NK-92 treated with Interleukin-12 subunit alpha and Interleukin-12 subunit beta, amount 100 ng/mL, for 24 hours (cell line): ENCODE results near the gene SLCO3A1.

Experiments
- DNase-seq: peaks from one replicate; lab custom pipeline; 2025; lab: John Stamatoyannopoulos, UW

SLCO3A1 gene

DNA sequence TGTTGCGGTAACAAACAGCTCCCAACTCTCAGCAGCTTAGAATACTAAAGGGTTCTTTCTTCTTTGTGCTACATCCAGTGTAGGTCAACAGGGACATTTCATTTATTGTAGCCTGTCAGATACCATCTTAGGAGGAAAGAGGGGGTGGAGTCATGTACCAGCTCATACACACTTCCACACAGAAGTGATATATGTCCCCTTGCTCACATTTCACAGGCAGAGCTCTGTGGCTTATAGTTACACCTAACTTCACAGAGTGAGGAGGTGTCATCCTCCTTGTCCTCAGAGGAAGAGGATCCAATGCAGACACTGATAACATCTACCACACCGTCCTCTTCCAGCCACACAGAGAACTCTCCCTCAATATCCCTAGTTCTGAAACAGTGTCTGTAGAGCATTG lies 247.2 kb downstream of the SLCO3A1 start:
- no peak for DNase-seq

DNA sequence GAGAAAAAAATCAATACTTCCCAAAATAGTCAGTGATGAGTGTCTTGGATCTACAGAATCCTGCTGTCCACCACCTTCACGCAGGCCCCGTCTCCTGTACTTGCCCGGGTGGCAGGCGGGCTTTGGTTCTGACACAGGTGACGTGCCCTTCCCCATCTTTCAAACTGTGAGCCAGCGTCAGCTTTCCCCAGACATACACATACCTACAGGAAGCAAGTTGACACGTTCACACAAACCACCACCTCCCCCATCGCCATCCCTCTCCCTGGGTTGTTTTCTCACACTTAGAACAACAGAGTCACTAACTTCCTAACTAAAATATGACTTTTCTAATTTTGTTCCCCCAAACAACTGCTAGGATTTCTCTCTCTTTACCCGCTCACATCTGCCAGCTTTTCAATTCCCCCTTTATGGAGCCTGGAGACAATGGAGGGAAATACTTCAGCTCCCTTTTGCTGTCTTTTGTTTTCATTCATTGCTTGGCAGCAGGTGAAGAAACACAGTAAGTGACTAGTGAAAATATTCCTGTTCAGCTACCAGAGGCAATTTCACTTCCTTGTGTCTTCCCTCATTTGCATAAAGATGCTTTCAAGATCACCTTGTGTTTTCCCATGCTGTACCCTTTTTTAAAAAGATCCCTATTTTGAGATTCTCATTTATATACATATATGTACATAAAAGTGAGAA lies 248.3 kb downstream of the SLCO3A1 start:
- no peak for DNase-seq

DNA sequence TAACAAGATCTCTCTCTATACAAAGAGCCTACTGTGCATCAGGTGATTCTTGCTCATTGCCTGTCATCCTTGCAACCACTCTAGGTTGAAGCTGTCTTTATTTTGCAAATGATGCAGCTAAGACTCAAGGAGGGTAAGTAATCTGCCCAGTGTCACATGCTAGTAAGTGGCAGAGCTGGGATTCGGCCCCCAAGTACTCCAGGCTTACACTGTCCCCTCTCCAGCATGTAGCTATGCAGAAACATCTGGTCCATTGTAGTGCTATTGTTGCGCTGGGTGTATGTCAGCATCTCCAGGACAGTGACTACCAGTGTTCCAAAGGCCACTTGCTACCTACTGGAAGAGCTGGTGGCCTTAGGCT lies 248.9 kb downstream of the SLCO3A1 start:
- no peak for DNase-seq

DNA sequence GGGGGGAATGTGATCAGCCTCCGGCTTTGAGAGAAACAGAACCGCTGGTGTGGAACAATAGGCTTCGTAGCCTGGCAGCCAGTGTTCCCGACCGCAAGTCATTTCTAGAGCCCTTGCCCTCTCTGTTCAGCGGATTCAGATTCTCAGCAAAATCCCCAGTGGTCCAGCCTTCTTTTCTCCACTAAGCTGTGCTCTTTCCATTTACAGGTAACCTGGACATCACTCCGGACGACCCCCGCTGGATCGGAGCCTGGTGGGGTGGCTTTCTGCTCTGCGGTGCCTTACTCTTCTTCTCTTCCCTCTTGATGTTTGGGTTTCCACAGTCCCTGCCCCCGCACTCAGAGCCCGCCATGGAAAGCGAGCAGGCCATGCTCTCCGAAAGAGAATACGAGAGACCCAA lies 250.6 kb downstream of the SLCO3A1 start:
- DNase-seq, result no peak

DNA sequence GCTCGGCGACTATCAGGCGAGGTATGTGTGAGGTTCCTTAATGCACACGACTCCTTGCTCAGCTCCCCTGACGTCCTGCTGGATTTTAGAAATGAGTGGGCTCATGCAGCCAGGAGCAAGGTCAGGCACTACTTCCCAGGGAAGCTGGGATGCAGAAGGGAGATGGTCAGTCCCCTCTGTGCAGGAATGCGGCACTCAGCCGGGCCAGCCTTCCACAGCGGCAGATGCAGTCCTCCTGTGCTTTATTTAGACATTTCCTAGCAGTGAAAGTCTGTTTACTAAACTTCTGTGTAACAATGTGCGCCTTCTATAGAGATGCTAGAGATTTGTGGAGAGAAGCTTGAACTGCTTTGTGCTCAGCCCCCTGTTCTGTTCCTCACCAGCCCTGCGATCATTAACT lies 252.1 kb downstream of the SLCO3A1 start:
- DNase-seq, result no peak

DNA sequence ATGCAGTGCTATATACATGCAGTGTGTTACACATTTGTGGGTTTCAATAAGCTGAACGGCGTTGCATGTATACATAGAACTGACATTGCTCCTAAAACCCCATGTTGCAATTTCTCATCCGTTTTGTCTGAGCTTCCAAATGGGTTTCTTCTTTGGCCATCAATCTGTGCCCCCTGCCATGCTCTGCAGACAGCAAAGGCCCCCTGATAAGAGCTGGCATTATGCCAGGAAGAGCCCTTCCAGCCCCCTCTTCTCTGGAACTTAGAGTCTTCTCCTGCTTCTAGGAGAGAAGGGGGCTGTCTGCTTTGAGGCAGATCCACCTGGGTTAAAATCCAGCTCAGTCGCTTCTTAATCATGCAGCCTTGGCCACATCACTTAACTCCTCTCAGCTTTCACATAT lies 254.0 kb downstream of the SLCO3A1 start:
- no peak for DNase-seq

DNA sequence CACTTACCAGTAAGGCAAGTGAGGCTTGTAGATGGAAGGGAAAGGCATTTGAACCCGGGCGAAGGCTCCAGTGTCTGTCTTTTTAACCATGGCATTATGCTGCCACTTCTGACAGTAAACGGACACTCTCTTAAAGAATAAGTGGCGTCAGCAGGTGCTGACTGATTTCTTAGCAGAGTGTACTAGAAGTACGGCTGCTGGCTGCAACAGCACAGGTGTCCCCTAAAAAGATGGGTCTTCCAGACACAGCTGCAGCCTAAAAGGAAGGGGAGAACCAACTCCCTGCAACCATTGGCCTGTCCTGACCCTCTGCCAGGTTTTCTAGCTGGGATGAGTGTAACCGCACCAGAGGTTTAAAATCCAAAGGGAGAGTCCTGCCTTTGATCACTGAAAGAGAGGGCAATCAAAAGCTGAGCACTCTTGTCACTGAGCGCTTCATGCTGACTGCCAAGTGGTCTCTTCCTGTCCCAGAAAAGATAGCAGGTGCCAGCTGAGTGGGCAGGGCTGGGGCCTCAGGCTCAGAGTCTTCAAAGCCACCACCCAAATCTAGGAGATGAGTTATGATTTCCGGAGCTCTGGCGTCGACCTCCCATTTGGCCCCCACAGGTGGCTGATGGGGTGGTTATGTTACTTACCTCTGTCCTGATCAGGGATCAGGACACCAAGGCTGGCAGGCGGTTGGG lies 255.8 kb downstream of the SLCO3A1 start:
- DNase-seq, result no peak

DNA sequence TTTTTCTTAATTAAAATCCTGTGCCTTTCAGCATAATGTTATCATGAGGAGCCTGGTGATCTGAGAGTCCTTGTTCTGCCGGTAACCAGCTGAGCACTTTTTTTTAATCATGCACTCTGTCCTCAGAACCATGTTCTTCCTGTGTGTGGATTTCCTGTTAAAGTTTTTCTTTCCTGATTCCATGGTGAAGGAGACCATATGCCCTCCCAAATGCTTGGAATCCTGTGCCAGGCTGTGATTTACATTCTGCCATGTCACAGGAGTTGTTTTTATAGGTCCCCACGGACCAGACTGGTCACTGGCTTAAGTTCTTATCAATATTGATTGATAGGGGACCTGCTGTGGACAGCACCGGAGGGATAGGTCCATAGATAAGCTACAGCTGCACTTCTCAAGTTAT lies 257.8 kb downstream of the SLCO3A1 start:
- no peak for DNase-seq

DNA sequence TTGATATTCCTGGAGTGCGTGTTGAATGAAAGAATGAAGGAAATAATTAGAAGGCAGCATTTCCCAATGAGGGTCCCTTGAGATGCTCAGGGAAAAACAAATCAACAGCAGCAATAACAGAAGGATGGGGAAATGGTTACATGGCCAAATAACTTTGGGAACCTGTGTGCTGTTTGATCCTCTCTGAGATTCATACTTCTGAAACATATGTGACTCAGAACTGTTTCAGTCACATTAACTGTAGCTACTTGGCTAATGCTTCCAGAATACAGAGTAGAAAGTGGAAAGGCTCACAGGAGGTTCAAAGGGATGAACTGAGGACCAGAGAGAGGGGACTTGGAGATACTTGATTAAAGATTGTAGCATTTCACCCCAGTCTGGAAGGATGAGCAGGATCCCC lies 258.2 kb downstream of the SLCO3A1 start:
- DNase-seq, result no peak

DNA sequence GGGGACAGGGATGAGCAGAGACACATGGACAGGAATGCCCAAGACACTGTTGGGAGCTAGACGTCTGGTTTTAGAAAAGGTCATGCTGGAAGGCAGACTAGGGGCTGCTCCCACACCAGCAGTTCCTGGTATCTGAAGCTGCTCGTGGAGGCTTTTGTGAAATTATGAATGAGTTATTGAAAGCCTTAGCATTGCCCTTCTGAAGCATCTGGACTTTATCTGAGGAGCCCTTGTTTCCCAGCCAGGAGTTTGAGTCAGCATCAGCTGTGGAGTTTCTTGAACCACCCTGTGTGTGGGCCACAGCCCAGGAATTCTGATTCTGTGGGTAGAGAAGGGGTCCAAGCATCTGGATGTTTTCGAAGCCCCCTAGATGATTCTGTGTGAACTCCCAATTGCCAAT lies 258.7 kb downstream of the SLCO3A1 start:
- no peak for DNase-seq

DNA sequence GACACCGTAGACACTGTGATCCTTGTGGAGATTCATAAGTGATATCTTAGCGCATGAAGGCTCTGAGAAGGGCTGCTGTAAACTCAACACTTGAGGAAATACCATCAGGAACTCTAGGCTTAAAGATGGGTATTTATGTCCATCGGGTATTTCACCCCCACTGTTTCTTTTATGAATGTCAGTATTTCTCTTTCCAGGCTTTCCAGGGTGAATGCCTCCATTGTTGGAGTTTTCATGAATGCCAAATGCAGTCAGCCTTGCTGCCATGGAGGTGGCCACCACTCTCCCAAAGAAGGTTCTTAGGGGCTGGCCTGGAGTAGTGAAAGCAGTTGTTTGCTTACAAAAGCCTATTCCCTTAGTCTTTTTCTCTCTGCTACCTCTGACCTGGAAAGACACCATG lies 259.2 kb downstream of the SLCO3A1 start:
- no peak for DNase-seq

DNA sequence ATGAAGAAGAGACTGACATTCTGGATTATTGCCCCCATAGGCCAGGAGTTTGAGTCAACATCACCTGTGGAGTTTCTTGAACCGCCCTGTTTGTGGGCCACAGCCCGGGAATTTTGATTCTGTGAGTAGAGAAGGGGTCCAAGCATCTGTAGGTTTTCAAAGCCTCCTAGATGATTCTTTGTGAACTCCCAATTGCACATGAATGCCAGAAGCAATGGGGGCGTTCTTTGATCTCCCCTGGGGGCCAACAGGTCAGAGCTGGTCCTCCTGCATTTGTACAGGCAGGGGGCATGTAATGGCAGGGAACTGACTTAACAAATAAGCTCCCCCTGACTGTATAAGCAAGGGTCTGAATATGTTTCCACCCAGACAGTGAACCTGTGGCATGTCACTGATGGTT lies 260.3 kb downstream of the SLCO3A1 start:
- no peak for DNase-seq

DNA sequence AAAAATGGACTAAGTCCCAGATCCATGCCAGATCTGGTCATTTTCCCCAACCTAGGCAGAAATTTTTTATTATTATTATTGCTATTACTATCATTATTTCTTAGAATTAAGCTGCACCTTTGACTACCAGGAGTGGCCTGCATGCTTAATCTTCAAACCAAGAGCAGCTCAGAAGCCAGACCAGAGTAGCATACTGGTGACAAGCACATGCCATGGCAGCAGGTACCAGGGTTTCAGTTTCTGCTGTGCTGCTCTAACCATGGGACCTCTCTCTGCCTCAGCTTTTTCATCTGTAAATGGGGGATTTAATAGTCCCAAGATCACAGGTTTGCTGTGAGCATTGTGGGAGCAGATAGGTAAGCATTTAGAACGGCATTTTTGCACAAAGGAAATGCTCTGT lies 262.3 kb downstream of the SLCO3A1 start:
- DNase-seq, result no peak

DNA sequence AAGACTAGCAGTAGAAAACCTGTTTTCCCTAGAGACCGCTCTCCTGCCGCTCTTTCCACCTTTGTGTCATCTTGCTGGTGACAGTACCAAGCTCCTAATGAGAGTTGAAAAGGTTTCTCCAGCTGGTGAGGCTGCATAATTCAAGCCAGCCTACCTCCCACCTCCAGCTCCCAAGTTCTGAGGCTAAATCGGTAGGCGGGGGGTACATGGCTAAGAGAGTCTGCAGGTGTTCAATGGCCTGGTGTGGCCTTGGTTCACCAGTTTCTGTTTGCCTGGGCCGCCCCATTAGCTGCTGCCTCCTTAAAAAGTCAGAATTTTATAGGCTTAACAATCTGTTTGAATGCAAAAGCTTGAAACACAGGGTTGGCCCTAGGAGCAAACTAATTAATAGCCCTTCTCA lies 262.8 kb downstream of the SLCO3A1 start:
- DNase-seq, result no peak

DNA sequence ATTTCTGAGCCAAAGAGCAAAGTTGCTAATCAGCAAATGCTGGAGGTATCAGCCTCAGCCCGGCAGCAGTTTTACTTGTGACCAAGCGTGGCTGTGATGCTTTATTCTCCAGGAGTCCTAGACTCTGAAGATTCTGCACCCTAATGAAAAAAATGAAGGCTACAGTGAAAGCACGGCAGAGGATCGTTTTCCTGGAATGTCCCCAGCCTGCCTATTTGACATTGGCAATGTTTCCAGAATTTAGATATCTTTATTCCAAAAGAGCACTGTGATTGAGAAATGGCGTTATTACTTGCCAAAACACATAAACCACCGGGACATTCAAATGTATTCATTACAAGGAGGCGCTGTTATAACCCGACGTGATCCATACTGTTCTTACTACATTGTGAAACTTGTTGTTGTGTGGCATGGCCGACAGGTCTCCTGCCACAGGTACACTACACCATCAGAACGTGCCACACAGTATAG lies 263.8 kb downstream of the SLCO3A1 start:
- no peak for DNase-seq

DNA sequence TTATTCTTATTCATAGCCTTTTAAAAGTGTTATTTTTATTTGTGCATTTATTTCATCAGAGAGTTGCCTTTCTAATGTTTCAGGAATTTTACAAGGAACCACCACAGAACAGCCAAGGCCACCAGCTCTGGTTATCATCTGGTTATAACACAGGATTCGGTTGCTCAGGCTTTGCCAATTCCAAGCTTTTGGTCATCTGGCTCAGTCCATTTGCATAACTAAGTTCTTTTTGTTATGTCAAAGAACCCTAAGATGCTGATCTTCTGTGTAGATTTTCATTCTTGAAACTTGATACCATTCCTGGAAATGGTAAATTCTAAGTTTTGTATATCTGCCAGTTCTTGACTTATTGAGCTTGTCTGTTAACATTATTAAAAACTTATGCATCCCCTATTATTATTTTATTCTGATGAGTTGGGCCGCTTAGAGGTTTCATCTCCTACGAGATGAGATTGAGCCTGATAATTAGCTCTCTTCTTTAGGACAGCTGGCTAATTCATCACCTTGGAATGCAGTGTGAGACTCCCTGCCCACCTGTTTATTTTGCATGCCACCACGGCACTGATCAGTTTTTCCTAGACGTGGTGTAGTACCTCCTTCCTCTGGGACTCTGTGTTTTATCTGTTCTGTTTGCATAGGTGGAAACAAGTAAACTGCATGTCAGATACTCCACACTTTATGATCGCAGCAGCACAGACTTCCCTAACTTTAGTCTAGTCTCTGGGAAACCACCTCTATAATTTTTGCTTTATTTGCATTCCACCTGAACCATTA lies 264.8 kb downstream of the SLCO3A1 start:
- no peak for DNase-seq

DNA sequence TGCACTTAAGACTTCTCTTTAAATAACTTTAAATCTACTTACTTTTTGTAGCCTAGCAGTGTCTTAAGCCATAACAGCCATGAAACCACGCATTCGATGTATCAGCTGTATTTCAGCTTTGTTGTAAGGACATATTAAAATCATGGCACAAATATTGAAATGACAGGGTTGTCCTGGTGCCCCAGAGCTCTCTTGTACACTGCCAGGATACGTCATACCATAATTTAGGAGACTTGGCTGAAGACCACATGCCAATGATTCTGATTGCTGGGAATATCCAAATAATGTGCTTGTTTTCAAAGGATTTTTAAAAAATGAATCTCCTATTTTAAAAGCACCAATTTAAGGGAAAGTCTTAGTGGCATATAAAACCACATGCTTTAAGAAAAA lies 265.4 kb downstream of the SLCO3A1 start:
- DNase-seq, result no peak

DNA sequence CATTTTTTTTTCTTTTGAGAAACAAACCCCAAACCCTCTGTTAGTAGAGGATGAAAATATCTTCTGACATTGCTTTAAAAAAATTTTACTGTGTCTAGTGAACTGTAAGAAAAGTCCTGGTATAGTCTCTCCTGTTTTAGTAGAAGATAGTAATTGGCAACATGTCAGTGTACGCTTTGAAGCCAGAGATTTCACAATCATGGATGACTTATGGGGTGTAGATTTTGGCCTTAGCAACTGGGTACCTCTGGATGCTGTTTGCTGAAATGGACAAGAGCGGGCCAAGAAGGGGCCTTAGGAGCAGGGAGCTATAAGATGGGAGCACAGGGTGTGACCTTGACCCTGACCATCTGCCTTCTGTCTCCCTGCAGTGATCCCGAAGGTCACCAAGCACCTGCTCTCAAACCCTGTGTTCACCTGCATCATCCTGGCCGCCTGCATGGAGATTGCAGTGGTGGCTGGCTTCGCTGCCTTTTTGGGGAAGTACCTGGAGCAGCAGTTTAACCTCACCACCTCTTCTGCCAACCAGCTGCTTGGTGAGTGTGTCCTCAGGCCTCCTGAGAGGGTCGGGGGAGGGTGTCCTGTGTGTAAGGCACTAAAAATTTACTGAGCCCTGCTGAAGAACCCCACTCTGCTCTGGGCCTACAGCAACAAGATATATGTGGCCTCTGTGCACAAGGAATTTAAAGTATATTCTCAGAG lies 266.7 kb downstream of the SLCO3A1 start:
- DNase-seq, result no peak

DNA sequence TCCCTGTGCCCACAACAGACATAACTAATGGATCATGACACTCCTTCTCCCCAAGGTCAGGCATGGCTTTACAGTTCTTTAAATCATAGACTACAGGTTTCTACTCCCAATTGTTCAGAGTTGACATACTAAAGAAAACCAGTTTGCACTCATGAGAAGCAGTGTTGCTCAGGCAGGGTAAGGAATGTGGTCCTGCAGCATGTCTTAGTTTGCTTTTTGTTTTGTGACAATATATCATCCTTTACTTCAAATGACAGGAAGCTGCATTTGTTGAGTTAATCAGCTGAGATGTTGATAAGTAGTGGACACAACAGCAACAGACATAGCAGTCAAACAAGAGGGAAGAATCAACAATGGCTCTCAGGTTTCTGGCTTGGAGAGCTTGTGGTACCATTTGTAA lies 267.5 kb downstream of the SLCO3A1 start:
- no peak for DNase-seq

DNA sequence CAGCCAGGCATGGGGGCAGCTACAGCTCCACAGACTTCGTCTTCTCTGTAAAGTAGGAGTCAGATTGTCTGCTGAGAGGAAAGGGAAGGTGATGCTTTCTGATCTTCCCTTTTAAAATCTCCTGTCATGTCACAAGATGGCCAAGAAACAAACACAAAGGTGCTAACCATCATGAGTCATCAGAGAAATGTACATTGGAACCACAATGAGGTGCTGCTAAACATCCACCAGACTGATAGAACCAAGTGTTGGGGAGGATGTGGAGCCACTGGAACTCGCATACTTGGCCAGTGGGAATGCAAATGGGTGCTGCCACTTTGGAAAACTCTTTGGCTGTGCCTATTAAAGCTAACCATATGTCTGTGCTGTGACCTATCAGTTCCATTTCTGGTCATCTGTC lies 268.8 kb downstream of the SLCO3A1 start:
- DNase-seq, result no peak

DNA sequence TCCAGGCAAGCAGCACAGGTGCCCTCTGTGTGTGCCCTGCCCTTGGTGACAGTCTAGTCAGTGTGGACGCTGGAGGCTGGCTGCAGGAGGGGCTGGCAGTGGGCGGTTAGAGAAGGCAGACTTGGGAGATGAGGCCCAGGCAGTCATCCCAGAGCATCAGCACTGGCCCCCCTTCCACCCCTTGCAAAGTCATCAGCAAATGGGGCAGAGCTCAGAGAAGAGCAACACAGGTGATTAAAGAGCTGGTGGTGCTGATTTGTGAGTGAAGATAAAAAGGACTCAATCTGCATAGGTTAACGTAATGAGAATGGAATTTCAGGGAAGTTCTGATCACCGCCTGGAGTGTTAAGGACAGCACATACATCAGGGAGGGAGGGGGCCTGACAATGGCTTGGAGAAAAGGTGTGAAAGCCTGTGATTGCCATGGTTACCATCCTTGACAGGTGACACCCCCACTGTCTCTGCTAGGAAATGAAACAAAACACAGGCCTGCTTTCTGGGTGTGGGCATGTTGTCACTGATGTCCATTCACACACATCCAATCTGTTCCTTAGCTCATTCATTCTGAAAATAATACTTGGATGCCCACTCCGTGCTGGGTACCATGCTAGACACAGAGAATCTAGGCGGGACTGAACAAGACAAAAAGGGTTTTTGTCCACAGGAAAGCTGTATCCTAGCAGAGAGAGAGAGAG lies 270.6 kb downstream of the SLCO3A1 start:
- no peak for DNase-seq

DNA sequence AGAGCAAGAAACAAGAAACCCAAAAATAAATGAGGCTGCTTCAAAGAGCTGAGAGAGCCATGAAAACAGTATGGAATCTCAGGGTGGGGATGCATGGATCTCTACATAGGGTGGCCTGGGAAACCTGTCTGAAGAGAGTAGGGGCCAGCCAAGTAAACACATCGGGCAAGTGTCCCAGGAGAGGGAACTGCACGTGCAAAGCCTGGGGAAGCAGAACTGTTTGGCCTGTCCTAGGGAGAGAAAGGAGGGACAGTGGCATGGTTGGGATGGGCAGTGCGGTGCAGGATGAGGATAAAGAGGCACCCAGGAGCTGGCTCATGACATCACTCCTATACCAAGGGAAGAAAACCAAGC lies 271.1 kb downstream of the SLCO3A1 start:
- DNase-seq, result no peak
